HepG2 (cell line): ENCODE data around the gene MAN2A1.

Source experiments
- EHMT2 ChIP-seq: fragments of 200-600 bp; sonication (generic); IDR thresholded peaks from 2 replicates; pipeline ENCODE4 v1.7.0; 2017; ENCODE audit warnings: antibody characterized with exemption, low read depth, low read length, borderline replicate concordance
- EZH2 ChIP-seq: conservative IDR thresholded peaks from 2 replicates; pipeline ENCODE4 v1.6.1; 2012; ENCODE audit warnings: mild to moderate bottlenecking, low read depth, low read length, moderate library complexity
- FOXP1 ChIP-seq, 2 experiments: fragments of 450-650 bp in 1 of 2; IDR thresholded peaks; 2 replicates each; pipeline ENCODE4 v1.6.1; 2017 to 2018; ENCODE audit warnings: antibody characterized with exemption in 1 of 2
- MBNL3 ChIP-seq: fragments of 250-450 bp; sonication (Bioruptor Pico); conservative IDR thresholded peaks from 2 replicates; pipeline ENCODE4 v1.8.0; 2022; ENCODE audit warnings: mild to moderate bottlenecking, inconsistent platforms
- POLR2AphosphoS5 ChIP-seq: IDR thresholded peaks from 2 replicates; pipeline ENCODE4 v1.6.1; 2012; ENCODE audit warnings: low read depth, low read length
- RELA ChIP-seq: sonication (generic); formaldehyde crosslinking; IDR thresholded peaks from 2 replicates; pipeline ENCODE4 v1.4.0; 2020; ENCODE audit warnings: missing genetic modification reagents
- TAF1 ChIP-seq: sonication (generic); formaldehyde crosslinking; IDR thresholded peaks from 2 replicates; pipeline ENCODE4 v1.4.0; 2020; ENCODE audit warnings: missing genetic modification reagents
- ZNF350 ChIP-seq: sonication (generic); formaldehyde crosslinking; IDR thresholded peaks from 2 replicates; pipeline ENCODE4 v1.4.0; 2020; ENCODE audit warnings: mild to moderate bottlenecking, low read depth, missing genetic modification reagents, borderline replicate concordance
- TF ChIP-seq, protein P1 (sequence below): sonication (generic); formaldehyde crosslinking; IDR thresholded peaks from 2 replicates; pipeline ENCODE4 v1.5.0; 2020; ENCODE audit warnings: missing genetic modification reagents
- TF ChIP-seq, protein P2 (sequence below): sonication (generic); formaldehyde crosslinking; IDR thresholded peaks from 2 replicates; pipeline ENCODE4 v1.5.0; 2020; ENCODE audit warnings: mild to moderate bottlenecking, missing genetic modification reagents, moderate library complexity

DNA sequence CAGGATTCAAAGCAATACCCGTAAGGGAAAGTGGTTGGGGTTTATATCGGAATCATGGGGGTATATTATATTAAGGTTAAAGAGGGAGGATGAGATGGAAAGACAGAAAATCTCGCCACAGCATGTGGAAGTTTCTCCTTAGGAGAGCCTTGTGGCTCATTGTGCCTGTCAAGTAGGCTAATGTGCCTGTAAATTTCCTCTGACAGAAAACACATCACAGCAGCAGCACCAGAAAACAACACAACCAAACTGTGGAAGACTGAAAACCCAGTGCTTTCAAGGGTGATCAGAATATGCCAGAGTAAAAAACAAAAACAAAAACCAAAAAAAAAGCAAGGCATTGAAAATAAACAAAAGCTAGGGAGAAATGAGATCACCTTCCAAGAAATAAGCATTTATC lies 11.3 kb upstream of the MAN2A1 start:
- TF ChIP-seq RELA (CRISPR knock-in tag) (no peak), EZH2 (no peak), FOXP1 (IDR thresholded peaks at IDR 0.05) (no peak), FOXP1 (CRISPR knock-in tag; IDR thresholded peaks at IDR 0.05) (no peak), MBNL3 (CRISPR knock-in tag) (no peak), EHMT2 (no peak), ZNF350 (CRISPR knock-in tag) (no peak), POLR2AphosphoS5 (no peak), TAF1 (CRISPR knock-in tag) (no peak)
- TF ChIP-seq, protein P1, sequence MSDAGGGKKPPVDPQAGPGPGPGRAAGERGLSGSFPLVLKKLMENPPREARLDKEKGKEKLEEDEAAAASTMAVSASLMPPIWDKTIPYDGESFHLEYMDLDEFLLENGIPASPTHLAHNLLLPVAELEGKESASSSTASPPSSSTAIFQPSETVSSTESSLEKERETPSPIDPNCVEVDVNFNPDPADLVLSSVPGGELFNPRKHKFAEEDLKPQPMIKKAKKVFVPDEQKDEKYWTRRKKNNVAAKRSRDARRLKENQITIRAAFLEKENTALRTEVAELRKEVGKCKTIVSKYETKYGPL = no peak
- TF ChIP-seq, protein P2, sequence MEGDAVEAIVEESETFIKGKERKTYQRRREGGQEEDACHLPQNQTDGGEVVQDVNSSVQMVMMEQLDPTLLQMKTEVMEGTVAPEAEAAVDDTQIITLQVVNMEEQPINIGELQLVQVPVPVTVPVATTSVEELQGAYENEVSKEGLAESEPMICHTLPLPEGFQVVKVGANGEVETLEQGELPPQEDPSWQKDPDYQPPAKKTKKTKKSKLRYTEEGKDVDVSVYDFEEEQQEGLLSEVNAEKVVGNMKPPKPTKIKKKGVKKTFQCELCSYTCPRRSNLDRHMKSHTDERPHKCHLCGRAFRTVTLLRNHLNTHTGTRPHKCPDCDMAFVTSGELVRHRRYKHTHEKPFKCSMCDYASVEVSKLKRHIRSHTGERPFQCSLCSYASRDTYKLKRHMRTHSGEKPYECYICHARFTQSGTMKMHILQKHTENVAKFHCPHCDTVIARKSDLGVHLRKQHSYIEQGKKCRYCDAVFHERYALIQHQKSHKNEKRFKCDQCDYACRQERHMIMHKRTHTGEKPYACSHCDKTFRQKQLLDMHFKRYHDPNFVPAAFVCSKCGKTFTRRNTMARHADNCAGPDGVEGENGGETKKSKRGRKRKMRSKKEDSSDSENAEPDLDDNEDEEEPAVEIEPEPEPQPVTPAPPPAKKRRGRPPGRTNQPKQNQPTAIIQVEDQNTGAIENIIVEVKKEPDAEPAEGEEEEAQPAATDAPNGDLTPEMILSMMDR (CRISPR knock-in tag) = no peak
